HCT116 (cell line): Measurements from ENCODE around the gene TMEM164. TPM values are rescaled to one million over a fixed set of nuclear protein-coding genes. Genes with fewer than 3 reads are reported as not detected.

Source experiments
- ATAC-seq: fragments of 200-7000 bp; cut with Tn5 transposase; 2 replicates; pipeline ENCODE4 v1.9.1; 2020; ENCODE audit warnings: mild to moderate bottlenecking, moderate library complexity
- BruUV-seq: library from RNA; stranded (reverse); fragments of 400-500 nt; replicated peaks from 2 replicates; lab custom pipeline; 2021; lab: Mats Ljungman, UMichigan
- CTCF ChIA-PET: fragments of 300-600 bp; sonication (Branson Sonifier 250); formaldehyde crosslinking; loops from one replicate; lab custom pipeline; 2021; ENCODE audit warnings: antibody characterized with exemption; lab: Charles Lee
- POLR2A ChIA-PET: fragments of 300-600, 350-600 bp; sonication (Branson Sonifier 250); formaldehyde crosslinking; loops from one replicate; lab custom pipeline; 2021; ENCODE audit warnings: antibody characterized with exemption; lab: Charles Lee
- RAD21 ChIA-PET, 2 experiments: fragments of 300-600 bp; sonication (Branson Sonifier 250); formaldehyde crosslinking; loops; one replicate each; lab custom pipeline; 2023; ENCODE audit warnings: low total read pairs in 2 of 2; ENCODE audit not compliant: uncharacterized antibody in 2 of 2, unreplicated experiment in 2 of 2, low non-redundant PET in 1 of 2; lab: Charles Lee
- DNase-seq: peaks from one replicate; pipeline ENCODE4 v3.0.0-alpha.2; 2010; ENCODE audit warnings: low read depth, low spot score
- H2AFZ ChIP-seq: fragments of 200-600 bp; shearing (Covaris generic), sonication (generic); 2 replicates; pipeline ENCODE4 v1.6.1; 2017; ENCODE audit warnings: low read depth, mixed run types, mixed read lengths, antibody characterized with exemption, low read length; ENCODE audit not compliant: poor library complexity, severe bottlenecking
- H3K27ac ChIP-seq: 2 replicates; pipeline ENCODE4 v1.5.1; 2012; ENCODE audit warnings: low read depth, low read length
- H3K27me3 ChIP-seq: fragments of 200-600 bp; sonication (generic); 2 replicates; pipeline ENCODE4 v1.6.1; 2016; ENCODE audit warnings: mixed run types, low read length, mixed read lengths; ENCODE audit not compliant: insufficient read depth
- H3K36me3 ChIP-seq, 2 experiments: fragments of 200-500 bp in 1 of 2; fragments of 200-600 bp in 1 of 2; sonication (Bioruptor generic) in 1 of 2; sonication (generic) in 1 of 2; 2 replicates each; pipeline versions ENCODE4 v1.5.1 to v1.6.1; 2014 to 2016; ENCODE audit warnings: low read length in 2 of 2, inconsistent platforms in 1 of 2, mixed read lengths in 1 of 2, mixed run types in 1 of 2; ENCODE audit not compliant: insufficient read depth in 2 of 2, control insufficient read depth in 1 of 2
- H3K4me1 ChIP-seq, 2 experiments: fragments of 200-600 bp in 1 of 2; sonication (generic) in 1 of 2; 2 replicates each; pipeline versions ENCODE4 v1.5.1 to v1.6.1; 2012 to 2017; ENCODE audit warnings: low read length in 2 of 2, inconsistent platforms in 1 of 2, mild to moderate bottlenecking in 1 of 2, mixed read lengths in 1 of 2, mixed run types in 1 of 2, moderate library complexity in 1 of 2; ENCODE audit not compliant: insufficient read depth in 2 of 2, control insufficient read depth in 1 of 2
- H3K4me2 ChIP-seq: fragments of 200-600 bp; sonication (generic); 2 replicates; pipeline ENCODE4 v1.6.1; 2017; ENCODE audit warnings: mixed run types, low read length, mixed read lengths
- H3K4me3 ChIP-seq, 2 experiments: fragments of 200-600 bp in 1 of 2; sonication (generic) in 1 of 2; replicated peaks in 1 of 2; 2 replicates each; pipeline ENCODE4 v1.5.1; 2011 to 2016; ENCODE audit warnings: low read length in 2 of 2, control low read depth in 1 of 2, low read depth in 1 of 2, mild to moderate bottlenecking in 1 of 2, mixed read lengths in 1 of 2, mixed run types in 1 of 2
- H3K79me2 ChIP-seq: fragments of 200-600 bp; sonication (generic); 2 replicates; pipeline ENCODE4 v1.6.1; 2017; ENCODE audit warnings: mild to moderate bottlenecking, mixed run types, low read length, moderate library complexity, mixed read lengths; ENCODE audit not compliant: insufficient read depth
- H3K9ac ChIP-seq: fragments of 200-600 bp; sonication (generic); 2 replicates; pipeline ENCODE4 v1.6.1; 2016; ENCODE audit warnings: low read length, mixed read lengths
- H3K9me2 ChIP-seq: fragments of 200-600 bp; sonication (generic), shearing (Covaris generic); 2 replicates; pipeline ENCODE4 v1.6.1; 2017; ENCODE audit warnings: mixed run types, mild to moderate bottlenecking, moderate library complexity; ENCODE audit not compliant: insufficient read depth
- H3K9me3 ChIP-seq, 2 experiments: fragments of 200-500 bp in 1 of 2; fragments of 200-600 bp in 1 of 2; sonication (Bioruptor generic) in 1 of 2; sonication (generic) in 1 of 2; 2 replicates each; pipeline ENCODE4 v1.6.1; 2014 to 2017; ENCODE audit warnings: low read length in 2 of 2, mixed read lengths in 2 of 2, inconsistent platforms in 1 of 2, low read depth in 1 of 2, mild to moderate bottlenecking in 1 of 2, mixed run types in 1 of 2, moderate library complexity in 1 of 2; ENCODE audit not compliant: control insufficient read depth in 1 of 2, insufficient read depth in 1 of 2
- H4K20me1 ChIP-seq: fragments of 200-600 bp; sonication (generic), shearing (Covaris generic); 2 replicates; pipeline ENCODE4 v1.6.1; 2017; ENCODE audit warnings: mixed run types, mild to moderate bottlenecking, moderate library complexity; ENCODE audit not compliant: insufficient read depth
- EGR1 ChIP-seq: IDR thresholded peaks from 2 replicates; pipeline ENCODE4 v1.6.1; 2012; ENCODE audit warnings: low read depth
- ELF1 ChIP-seq: IDR thresholded peaks from 2 replicates; pipeline ENCODE4 v1.6.1; 2012; ENCODE audit warnings: low read depth, borderline replicate concordance
- EZH2 ChIP-seq: fragments of 200-600 bp; sonication (generic); IDR thresholded peaks from 2 replicates; pipeline ENCODE4 v1.6.1; 2017; ENCODE audit warnings: antibody characterized with exemption, mixed run types
- FOSL1 ChIP-seq: IDR thresholded peaks from 2 replicates; pipeline ENCODE4 v1.6.1; 2012; ENCODE audit warnings: low read depth
- JUND ChIP-seq: IDR thresholded peaks from 2 replicates; pipeline ENCODE4 v1.6.1; 2012
- POLR2A ChIP-seq: IDR thresholded peaks from 2 replicates; pipeline ENCODE4 v1.7.0; 2011; ENCODE audit warnings: borderline replicate concordance; ENCODE audit not compliant: insufficient read depth, insufficient read length; ENCODE audit errors: extremely low read depth
- POLR2AphosphoS5 ChIP-seq: IDR thresholded peaks from 2 replicates; pipeline ENCODE4 v1.6.1; 2011; ENCODE audit warnings: mild to moderate bottlenecking, low read depth, low read length, moderate library complexity
- REST ChIP-seq: IDR thresholded peaks from 2 replicates; pipeline ENCODE4 v1.6.1; 2012; ENCODE audit warnings: low read depth
- SIN3A ChIP-seq: IDR thresholded peaks from 2 replicates; pipeline ENCODE4 v1.6.1; 2012; ENCODE audit warnings: low read depth
- TCF7L2 ChIP-seq: IDR thresholded peaks from 2 replicates; pipeline ENCODE4 v1.7.0; 2011; ENCODE audit warnings: borderline replicate concordance, inconsistent platforms; ENCODE audit not compliant: insufficient read depth, insufficient read length; ENCODE audit errors: extremely low read depth
- YY1 ChIP-seq: IDR thresholded peaks from 2 replicates; pipeline ENCODE4 v1.6.1; 2011; ENCODE audit warnings: low read length, low read depth, moderate library complexity, mild to moderate bottlenecking; ENCODE audit not compliant: insufficient replicate concordance; ENCODE audit errors: extremely low read depth
- ZBTB33 ChIP-seq: IDR thresholded peaks from 2 replicates; pipeline ENCODE4 v1.6.1; 2011; ENCODE audit warnings: mild to moderate bottlenecking, low read length, moderate library complexity; ENCODE audit not compliant: insufficient replicate concordance; ENCODE audit errors: extremely low read depth
- intact Hi-C: fragments of 100-400 bp; cut with micrococcal nuclease; formaldehyde crosslinking; loops from 2 replicates; pipeline ENCODE4 v1.10.0; 2022
- total RNA-seq: library from RNA; stranded (reverse); gene quantifications from one replicate; pipeline ENCODE4 v1.2.1, GENCODE V29; 2021; ENCODE audit not compliant: unreplicated experiment

The TMEM164 gene
- total RNA-seq, 1 experiment from 2014 or later = 18.7 TPM

- H4K20me1 ChIP-seq = no peaks in the 10 kb centered on the region
- H3K4me2 ChIP-seq = no peak overlapping the region
- no peak for DNase-seq
- H2AFZ ChIP-seq = no peak overlapping the region
- no peak overlapping the region for H3K4me3 ChIP-seq
- ATAC-seq = no peak
- intact Hi-C loops = no loop called here
- H3K27me3 ChIP-seq = no peaks in the 10 kb centered on the region
- no peaks in the 10 kb centered on the region for H3K79me2 ChIP-seq
- H3K27ac ChIP-seq = no peak overlapping the region
- RAD21 ChIA-PET = no interaction called here
- H3K36me3 ChIP-seq = no peaks in the 10 kb centered on the region
- no peak overlapping the region for H3K9ac ChIP-seq
- TF ChIP-seq EZH2 = no peak
- TF ChIP-seq POLR2A = no peak
- no peak for TF ChIP-seq SIN3A
- TF ChIP-seq ELF1 = no peak
- no peak for TF ChIP-seq ZBTB33
- TF ChIP-seq YY1 = no peak
- TF ChIP-seq JUND = no peak
- no peak for TF ChIP-seq REST
- no peak for TF ChIP-seq POLR2AphosphoS5
- no peak for TF ChIP-seq TCF7L2
- no peak for TF ChIP-seq FOSL1
- no peak for TF ChIP-seq EGR1
- TF ChIP-seq, all 23 proteins: peak for 0
- ChIA-PET CTCF (no interaction called here), POLR2A (no interaction called here)
- TSS peak; percentile 48 for BruUV-seq
- Histone ChIP-seq H3K9me3 (no peaks in the 10 kb centered on the region), H3K4me1 (peaks cover 0 to 3% of the 10 kb centered on the region in 2 experiments; a peak in 1 of 4 replicates), H3K9me2 (no peaks in the 10 kb centered on the region)
Observed at GRCh38 chrX:110055616-110056015, 52.7 kb downstream of the TMEM164 start.
